H9 (cell line): ENCODE results near the gene MBNL1. TPM values are rescaled to one million over a fixed set of nuclear protein-coding genes. Genes with fewer than 3 reads are reported as not detected.

ENCODE experiments used
- DNase-seq: peaks from one replicate; pipeline ENCODE4 v3.0.0-alpha.2; 2017
- H2AFZ ChIP-seq: one replicate; pipeline ENCODE4 v1.6.1; 2013; ENCODE audit warnings: mild to moderate bottlenecking, low read length, control low read depth, moderate library complexity
- H2AK5ac ChIP-seq: 2 replicates; pipeline ENCODE4 v1.6.1; 2013; ENCODE audit warnings: low read length, control low read depth, mixed read lengths; ENCODE audit not compliant: insufficient read length
- H2BK120ac ChIP-seq: one replicate; pipeline ENCODE4 v1.6.1; 2013; ENCODE audit warnings: low read depth, mild to moderate bottlenecking, low read length, control low read depth, inconsistent platforms; ENCODE audit not compliant: poor library complexity, severe bottlenecking
- H2BK12ac ChIP-seq: 2 replicates; pipeline ENCODE4 v1.6.1; 2013; ENCODE audit warnings: low read length, control low read depth, mixed read lengths, low read depth; ENCODE audit not compliant: insufficient read length
- H2BK15ac ChIP-seq: 2 replicates; pipeline ENCODE4 v1.6.1; 2013; ENCODE audit warnings: low read depth, low read length, control low read depth
- H2BK20ac ChIP-seq: one replicate; pipeline ENCODE4 v1.6.1; 2013; ENCODE audit warnings: low read depth, mild to moderate bottlenecking, low read length, control low read depth, inconsistent platforms; ENCODE audit not compliant: poor library complexity, severe bottlenecking
- H2BK5ac ChIP-seq: 2 replicates; pipeline ENCODE4 v1.6.1; 2013; ENCODE audit warnings: low read length, control low read depth, mixed read lengths; ENCODE audit not compliant: insufficient read length
- H3K14ac ChIP-seq: 2 replicates; pipeline ENCODE4 v1.6.1; 2013; ENCODE audit warnings: low read length, control low read depth; ENCODE audit not compliant: insufficient read depth
- H3K18ac ChIP-seq: 2 replicates; pipeline ENCODE4 v1.6.1; 2013; ENCODE audit warnings: low read depth, mild to moderate bottlenecking, mixed read lengths, low read length, control low read depth; ENCODE audit not compliant: insufficient read length
- H3K23ac ChIP-seq: 2 replicates; pipeline ENCODE4 v1.6.1; 2013; ENCODE audit warnings: low read length, control low read depth, mixed read lengths, low read depth; ENCODE audit not compliant: insufficient read length
- H3K23me2 ChIP-seq: 2 replicates; pipeline ENCODE4 v1.6.1; 2013; ENCODE audit warnings: low read depth, mild to moderate bottlenecking, mixed read lengths, low read length, control low read depth; ENCODE audit not compliant: insufficient read length, poor library complexity, severe bottlenecking
- H3K27ac ChIP-seq: 2 replicates; pipeline ENCODE4 v1.5.1; 2013; ENCODE audit warnings: low read length, control low read depth, mixed read lengths, low read depth; ENCODE audit not compliant: insufficient read length
- H3K27me3 ChIP-seq: 2 replicates; pipeline ENCODE4 v1.6.1; 2013; ENCODE audit warnings: low read length, control low read depth, inconsistent platforms; ENCODE audit not compliant: insufficient read depth
- H3K4ac ChIP-seq: 2 replicates; pipeline ENCODE4 v1.6.1; 2013; ENCODE audit warnings: low read depth, mild to moderate bottlenecking, control low read depth, inconsistent platforms, low read length, moderate library complexity
- H3K4me1 ChIP-seq: 2 replicates; pipeline ENCODE4 v1.6.1; 2013; ENCODE audit warnings: low read length, control low read depth, inconsistent platforms; ENCODE audit not compliant: insufficient read depth
- H3K4me2 ChIP-seq: 2 replicates; pipeline ENCODE4 v1.6.1; 2013; ENCODE audit warnings: low read length, control low read depth, mixed read lengths; ENCODE audit not compliant: insufficient read length, insufficient read depth
- H3K56ac ChIP-seq: 2 replicates; pipeline ENCODE4 v1.6.1; 2013; ENCODE audit warnings: low read depth, mild to moderate bottlenecking, mixed read lengths, low read length, control low read depth; ENCODE audit not compliant: insufficient read length
- H3K79me1 ChIP-seq: 2 replicates; pipeline ENCODE4 v1.6.1; 2013; ENCODE audit warnings: low read depth, mild to moderate bottlenecking, moderate library complexity, low read length, control low read depth, inconsistent platforms; ENCODE audit not compliant: insufficient read depth, poor library complexity, severe bottlenecking
- H3K79me2 ChIP-seq: 2 replicates; pipeline ENCODE4 v1.6.1; 2013; ENCODE audit warnings: low read length, control low read depth, inconsistent platforms; ENCODE audit not compliant: insufficient read depth
- H3K9ac ChIP-seq: 2 replicates; pipeline ENCODE4 v1.6.1; 2013; ENCODE audit warnings: low read length, control low read depth, mixed read lengths; ENCODE audit not compliant: insufficient read length; ENCODE audit errors: extremely low read depth
- H3K9me3 ChIP-seq: one replicate; pipeline ENCODE4 v1.6.1; 2013; ENCODE audit warnings: low read depth, low read length, inconsistent platforms; ENCODE audit not compliant: control insufficient read depth
- H3T11ph ChIP-seq: one replicate; pipeline ENCODE4 v1.6.1; 2013; ENCODE audit warnings: mild to moderate bottlenecking, low read length, control low read depth, inconsistent platforms
- H4K20me1 ChIP-seq: one replicate; pipeline ENCODE4 v1.6.1; 2013; ENCODE audit not compliant: control insufficient read depth, insufficient read length, insufficient read depth
- H4K5ac ChIP-seq: 2 replicates; pipeline ENCODE4 v1.6.1; 2013; ENCODE audit warnings: low read depth, mild to moderate bottlenecking, mixed read lengths, low read length, control low read depth; ENCODE audit not compliant: insufficient read length
- H4K8ac ChIP-seq: replicated peaks from 2 replicates; pipeline ENCODE4 v1.6.1; 2013; ENCODE audit warnings: low read length, control low read depth, mixed read lengths, low read depth; ENCODE audit not compliant: insufficient read length
- H4K91ac ChIP-seq: 2 replicates; pipeline ENCODE4 v1.6.1; 2013; ENCODE audit warnings: low read depth, mild to moderate bottlenecking, moderate library complexity, mixed read lengths, low read length, control low read depth; ENCODE audit not compliant: insufficient read length
- H3K27ac Mint-ChIP-seq, 3 experiments: 2 replicates in 2 of 3; 3 replicates in 1 of 3; pipeline ENCODE4 v1.8.0; 2020 to 2021; ENCODE audit warnings: mixed read lengths in 3 of 3, mild to moderate bottlenecking in 1 of 3, moderate library complexity in 1 of 3
- H3K27me3 Mint-ChIP-seq: 2 replicates; pipeline ENCODE4 v1.8.0; 2021; ENCODE audit warnings: low read depth, mild to moderate bottlenecking, moderate library complexity, mixed read lengths
- H3K36me3 Mint-ChIP-seq, 3 experiments: 2 replicates in 2 of 3; 3 replicates in 1 of 3; pipeline ENCODE4 v1.8.0; 2020 to 2021; ENCODE audit warnings: low read depth in 3 of 3, mixed read lengths in 3 of 3; ENCODE audit not compliant: insufficient read depth in 1 of 3
- H3K4me1 Mint-ChIP-seq, 2 experiments: 2 replicates each; pipeline ENCODE4 v1.8.0; 2020; ENCODE audit warnings: mixed read lengths in 2 of 2
- H3K4me3 Mint-ChIP-seq, 2 experiments: 2 replicates in 1 of 2; 3 replicates in 1 of 2; pipeline ENCODE4 v1.8.0; 2020 to 2021; ENCODE audit warnings: mild to moderate bottlenecking in 2 of 2, mixed read lengths in 2 of 2, moderate library complexity in 1 of 2
- H3K9me3 Mint-ChIP-seq, 2 experiments: 2 replicates in 1 of 2; 3 replicates in 1 of 2; pipeline ENCODE4 v1.8.0; 2020; ENCODE audit warnings: mild to moderate bottlenecking in 2 of 2, mixed read lengths in 2 of 2, moderate library complexity in 1 of 2
- WGBS: extraction: QIAGEN DNeasy Blood & Tissue Kit; methylation state at CpG from one replicate; pipeline ENCODE4 v1.1.7; 2013; ENCODE audit warnings: missing lambda C conversion rate, low lambda C conversion rate, mixed read lengths; ENCODE audit not compliant: insufficient read length; ENCODE audit errors: extremely low coverage; 5-methylcytosine and 5-hydroxymethylcytosine counted together
- total RNA-seq: library from RNA; stranded (reverse); gene quantifications from 2 replicates; pipeline ENCODE4 v1.2.1, GENCODE V29; 2021
- TF ChIP-seq, protein P1 (sequence below): fragments of 200-600 bp; sonication (generic); conservative IDR thresholded peaks from 3 replicates; pipeline ENCODE4 v1.8.0; 2021; ENCODE audit warnings: antibody characterized with exemption, mild to moderate bottlenecking

Gene MBNL1
- total RNA-seq, 1 experiment from 2014 or later, result 14.9 TPM

DNA sequence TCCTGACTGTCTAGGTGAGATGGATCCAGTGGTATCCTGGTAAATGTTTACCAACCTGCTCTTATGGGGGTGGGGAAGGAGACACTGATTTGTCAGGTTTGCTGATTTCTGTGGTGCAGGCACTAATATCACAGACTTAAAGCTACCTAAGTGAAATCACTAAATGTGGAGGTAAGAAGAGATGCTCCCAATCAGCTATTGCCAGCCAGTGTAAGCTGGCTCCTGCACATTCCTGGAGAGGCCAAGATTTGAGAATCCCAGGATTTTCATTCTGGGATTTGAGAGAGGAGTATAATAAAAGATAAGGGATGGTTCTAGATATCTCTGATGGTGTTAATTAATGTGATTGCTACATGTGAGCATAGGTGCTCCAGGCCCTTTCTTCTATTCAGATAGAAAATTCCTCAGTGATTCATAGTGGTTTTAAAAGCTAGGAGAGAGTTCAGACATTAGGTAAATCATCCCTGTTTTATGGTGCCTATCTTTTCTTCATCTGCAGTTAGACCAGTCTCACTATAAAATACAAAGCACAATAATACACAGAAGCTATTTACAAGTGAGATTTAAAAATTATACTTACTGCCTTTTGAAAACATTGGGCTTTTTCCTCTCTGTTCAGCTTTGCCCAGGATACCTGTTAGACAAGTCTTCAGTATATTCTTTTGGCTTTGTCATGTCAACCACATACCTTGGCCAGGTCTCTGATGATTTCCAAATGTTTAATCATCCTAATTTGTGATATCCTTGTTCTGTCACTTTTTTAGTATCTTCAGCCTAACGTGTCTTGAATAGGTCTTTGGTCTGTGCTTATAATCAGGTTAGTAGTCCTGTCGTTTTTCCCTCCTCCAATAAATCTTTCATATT lies 90.9 kb downstream of the MBNL1 start:
- Histone ChIP-seq H3K18ac (no peak overlapping the region), H4K20me1 (no peaks in the 10 kb centered on the region), H2AK5ac (no peak overlapping the region), H2BK5ac (no peak overlapping the region), H3K79me1 (no peaks in the 10 kb centered on the region), H3T11ph (no peak overlapping the region), H3K9ac (no peak overlapping the region), H3K23me2 (no peaks in the 10 kb centered on the region), H3K14ac (no peak overlapping the region), H2BK15ac (no peak overlapping the region), H2AFZ (no peak overlapping the region), H3K56ac (no peak overlapping the region), H4K5ac (no peak overlapping the region), H3K4me1 (no peaks in the 10 kb centered on the region), H2BK12ac (no peak overlapping the region), H3K27me3 (no peaks in the 10 kb centered on the region), H3K4me2 (no peak overlapping the region), H3K4ac (no peak overlapping the region), H3K79me2 (peaks cover 5% of the 10 kb centered on the region; the same call in 1 of the 2 replicates), H3K9me3 (no peaks in the 10 kb centered on the region), H3K23ac (no peak overlapping the region), H2BK120ac (no peak overlapping the region), H4K91ac (no peak overlapping the region), H4K8ac (no peak overlapping the region), H3K27ac (no peak overlapping the region), H2BK20ac (no peak overlapping the region)
- Mint-ChIP-seq H3K4me3 (no peak overlapping the region), H3K27me3 (no peaks in the 10 kb centered on the region), H3K4me1 (peaks cover 16 to 17% of the 10 kb centered on the region in 2 experiments), H3K27ac (peak overlapping the region in 2 of 3 experiments; percentile 32 to 85; a peak in 2 of 7 replicates), H3K36me3 (no peaks in the 10 kb centered on the region), H3K9me3 (no peaks in the 10 kb centered on the region)
- no CpG with 5 or more reads among the region's 2 CpGs for WGBS
- no peak for DNase-seq
- TF ChIP-seq, protein P1, sequence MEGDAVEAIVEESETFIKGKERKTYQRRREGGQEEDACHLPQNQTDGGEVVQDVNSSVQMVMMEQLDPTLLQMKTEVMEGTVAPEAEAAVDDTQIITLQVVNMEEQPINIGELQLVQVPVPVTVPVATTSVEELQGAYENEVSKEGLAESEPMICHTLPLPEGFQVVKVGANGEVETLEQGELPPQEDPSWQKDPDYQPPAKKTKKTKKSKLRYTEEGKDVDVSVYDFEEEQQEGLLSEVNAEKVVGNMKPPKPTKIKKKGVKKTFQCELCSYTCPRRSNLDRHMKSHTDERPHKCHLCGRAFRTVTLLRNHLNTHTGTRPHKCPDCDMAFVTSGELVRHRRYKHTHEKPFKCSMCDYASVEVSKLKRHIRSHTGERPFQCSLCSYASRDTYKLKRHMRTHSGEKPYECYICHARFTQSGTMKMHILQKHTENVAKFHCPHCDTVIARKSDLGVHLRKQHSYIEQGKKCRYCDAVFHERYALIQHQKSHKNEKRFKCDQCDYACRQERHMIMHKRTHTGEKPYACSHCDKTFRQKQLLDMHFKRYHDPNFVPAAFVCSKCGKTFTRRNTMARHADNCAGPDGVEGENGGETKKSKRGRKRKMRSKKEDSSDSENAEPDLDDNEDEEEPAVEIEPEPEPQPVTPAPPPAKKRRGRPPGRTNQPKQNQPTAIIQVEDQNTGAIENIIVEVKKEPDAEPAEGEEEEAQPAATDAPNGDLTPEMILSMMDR, result no peak
